ENCODE results near the gene COPZ1.

The COPZ1 gene

DNA sequence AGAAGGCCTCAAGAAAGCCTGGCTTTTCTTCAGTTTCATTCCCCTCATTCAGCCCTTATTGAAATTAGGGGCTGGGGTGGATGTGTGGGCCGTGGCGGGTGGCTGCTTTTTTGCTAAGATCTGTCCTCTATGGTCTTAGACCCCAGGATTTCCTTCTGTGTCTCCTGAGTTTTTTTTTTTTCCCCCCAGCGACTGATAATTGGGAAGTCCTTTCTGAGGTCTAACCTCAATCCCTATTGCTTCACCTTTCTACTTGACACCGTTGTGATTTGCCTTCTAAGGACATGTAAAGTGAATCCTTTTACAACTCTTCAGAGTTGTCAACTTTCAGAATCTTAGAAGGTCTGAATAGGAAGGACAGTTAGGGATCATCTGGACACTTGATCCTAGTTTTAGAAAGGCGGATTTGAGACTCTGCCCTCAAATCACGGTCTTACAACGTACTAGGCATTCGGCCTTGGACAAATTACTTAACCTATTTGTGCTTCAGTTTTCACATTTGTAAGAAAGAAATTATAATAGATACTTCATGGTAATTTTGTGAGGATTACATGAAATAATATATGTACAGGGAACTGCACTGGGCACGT, 34.9 kb downstream of the COPZ1 start:
- DNase-seq: no peak

DNA sequence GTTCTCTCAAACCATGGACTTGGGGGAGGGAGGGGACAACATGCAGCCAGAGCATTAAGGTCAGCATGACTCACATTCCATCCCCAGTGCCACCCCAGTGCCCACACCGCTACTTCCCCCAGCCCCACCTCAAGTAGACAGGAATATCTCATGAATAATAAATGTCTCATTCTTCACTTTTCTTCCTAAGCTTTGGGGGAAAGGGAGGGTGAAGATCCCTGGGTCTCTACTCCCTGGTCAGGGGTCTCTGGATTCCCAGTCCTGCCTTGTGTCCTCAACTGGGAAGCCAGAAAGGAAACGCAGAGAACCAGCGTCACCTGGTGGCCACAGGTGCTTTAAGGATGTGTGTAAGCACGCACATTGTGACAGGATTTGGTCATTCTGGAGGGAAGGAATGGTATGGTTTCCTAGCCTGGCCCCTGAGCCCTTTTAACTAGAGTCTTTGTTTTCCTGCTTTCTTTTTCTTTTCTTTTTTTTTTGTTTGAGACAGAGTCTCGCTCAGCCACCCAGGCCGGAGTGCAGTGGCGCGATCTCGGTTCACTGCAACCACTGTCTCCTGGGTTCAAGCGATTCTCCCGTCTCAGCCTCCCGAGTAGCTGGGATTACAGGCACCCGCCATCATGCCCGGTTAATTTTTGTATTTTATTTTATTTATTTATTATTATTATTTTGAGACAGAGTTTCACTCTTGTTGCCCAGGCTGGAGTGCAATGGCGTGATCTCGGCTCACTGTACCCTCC, 36.0 kb downstream of the COPZ1 start:
- peak; percentile 89 for DNase-seq

DNA sequence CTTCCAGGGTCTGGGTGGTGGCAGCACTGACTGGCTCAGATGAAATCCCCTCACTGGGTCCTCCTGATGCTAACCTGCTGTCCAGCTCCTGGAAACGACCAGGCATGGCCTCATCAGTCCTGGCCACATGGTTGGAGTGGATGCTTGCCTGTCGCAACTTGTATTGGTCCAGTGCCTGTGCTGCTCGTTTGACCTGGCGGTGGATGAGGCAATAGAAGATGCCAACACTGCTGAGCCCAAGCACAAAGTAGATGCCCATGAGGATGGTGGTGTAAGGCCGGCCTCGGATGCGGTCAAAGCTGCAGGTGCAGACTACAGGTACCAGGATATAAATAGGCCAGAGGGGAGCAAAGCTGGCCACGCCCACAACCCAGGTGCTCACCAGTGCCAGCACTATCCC, 38.1 kb downstream of the COPZ1 start:
- DNase-seq: no peak

DNA sequence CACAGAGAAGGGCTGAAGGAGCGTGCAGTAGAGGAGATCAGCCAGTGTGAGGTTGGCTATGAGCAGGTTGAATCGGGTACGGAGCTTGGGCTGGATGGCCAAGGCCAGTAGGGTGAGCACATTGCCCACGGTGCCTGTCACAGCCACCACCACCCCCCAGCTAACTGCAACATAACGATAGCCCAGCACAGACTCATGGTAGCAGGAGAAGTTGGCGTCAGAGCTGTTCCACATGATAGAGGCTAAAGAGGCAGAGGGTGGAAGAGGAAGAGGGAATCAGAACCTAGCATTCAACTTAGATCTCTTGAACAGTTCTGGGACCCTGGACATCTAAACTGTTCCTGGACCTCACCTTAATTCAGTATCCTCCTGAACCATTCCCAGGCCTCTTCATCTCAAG, 38.7 kb downstream of the COPZ1 start:
- DNase-seq: no peak

DNA sequence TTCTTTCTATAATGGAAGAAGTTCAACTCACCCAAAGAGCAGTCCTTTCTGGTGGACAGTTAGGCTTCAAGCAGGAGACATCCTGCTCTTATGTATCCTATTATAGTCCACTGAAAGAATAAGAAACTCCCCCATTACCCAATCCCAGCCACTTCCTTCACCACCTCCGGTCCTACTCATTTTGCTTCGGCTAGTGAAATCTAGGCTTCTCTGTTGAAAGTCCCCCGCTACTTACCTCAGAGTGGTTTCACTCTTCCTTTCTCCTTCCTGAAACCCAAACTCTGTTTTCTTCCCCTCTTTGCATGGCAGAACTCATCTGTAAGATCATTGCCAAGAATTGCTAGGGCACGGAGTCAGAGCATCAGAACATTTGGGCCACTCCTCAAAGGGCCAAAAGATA, 39.5 kb downstream of the COPZ1 start, which contains the start of gene GPR84:
Gene GPR84, minus strand, starts transcription at position 74 of the 400 bp plus-strand sequence. CDS start 635 bp downstream, outside the sequence.
- DNase-seq: no peak

DNA sequence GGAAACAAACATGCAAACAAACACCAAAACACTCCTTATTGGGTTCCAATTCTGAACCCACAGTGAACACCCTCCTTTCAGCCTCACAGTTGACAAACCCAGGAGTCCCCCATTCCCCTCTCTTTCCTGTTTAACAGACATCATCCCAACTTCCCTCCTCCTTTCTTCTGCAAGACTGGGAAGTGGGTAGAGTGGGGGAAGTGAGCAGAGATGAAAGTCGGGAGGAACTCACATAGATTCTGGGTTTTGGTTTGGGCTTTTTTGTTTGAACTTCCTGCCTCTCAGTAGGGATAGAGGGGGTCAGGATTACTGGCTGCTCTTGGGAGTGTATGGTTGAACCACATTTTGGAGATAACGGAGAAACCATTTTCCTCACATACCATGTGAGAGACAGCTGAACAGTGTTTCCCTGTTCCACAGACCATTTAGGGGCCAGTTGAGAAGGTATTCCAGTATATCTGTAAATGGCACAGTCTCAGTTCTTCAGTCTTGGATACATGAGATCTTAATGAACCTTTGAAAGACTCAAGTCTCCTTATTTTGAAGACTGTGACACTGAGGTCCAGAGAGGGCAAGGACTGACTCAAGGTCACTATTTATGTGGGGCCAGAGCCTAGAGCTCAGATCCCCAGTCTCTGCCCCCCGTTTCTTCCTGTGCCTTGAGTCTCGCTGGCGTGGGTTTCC, 43.2 kb downstream of the COPZ1 start:
- no peak for DNase-seq

DNA sequence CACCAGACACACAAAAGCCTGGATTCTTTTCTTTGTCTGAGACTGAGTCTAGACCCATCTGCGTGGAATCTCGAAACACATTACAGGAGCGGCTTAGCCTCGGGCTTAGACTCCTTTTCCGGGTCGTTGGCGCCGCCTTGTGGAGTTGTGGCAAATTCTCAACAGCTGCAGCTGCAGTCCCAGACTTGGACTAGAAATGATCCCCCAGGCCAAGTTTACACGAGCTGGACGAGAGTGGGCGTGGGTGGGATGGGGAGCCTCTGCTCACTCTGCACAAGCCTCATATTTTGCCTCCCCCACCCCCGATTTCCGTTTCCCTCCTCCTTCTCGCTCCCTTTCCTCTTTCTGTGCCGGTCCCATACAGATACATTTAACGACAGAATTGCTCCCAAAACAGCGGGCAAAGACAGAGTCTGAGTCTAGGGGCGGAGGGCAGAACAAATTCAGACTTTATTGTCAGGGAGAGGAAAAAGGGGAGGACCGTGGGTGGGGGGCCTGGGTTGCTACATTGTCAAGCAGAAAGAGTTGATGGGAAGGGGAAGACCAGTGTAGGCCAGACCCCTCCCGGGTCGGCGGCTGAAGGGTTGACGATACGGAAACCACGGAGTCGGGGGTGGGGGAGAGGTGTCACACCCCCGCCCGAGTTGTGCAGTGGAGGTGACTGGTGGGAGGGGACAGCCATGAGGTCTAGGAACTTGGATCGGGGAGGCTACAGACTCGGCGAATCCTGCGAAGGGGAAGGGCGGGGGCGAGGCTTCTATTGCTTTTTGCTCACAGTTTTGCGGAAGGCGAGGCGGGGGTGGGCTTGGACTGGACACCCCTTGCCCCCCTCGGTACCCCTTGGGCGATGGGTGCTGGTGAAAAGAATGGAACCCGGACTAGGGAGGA, 44.0 kb downstream of the COPZ1 start:
- peak; percentile 84 for DNase-seq

DNA sequence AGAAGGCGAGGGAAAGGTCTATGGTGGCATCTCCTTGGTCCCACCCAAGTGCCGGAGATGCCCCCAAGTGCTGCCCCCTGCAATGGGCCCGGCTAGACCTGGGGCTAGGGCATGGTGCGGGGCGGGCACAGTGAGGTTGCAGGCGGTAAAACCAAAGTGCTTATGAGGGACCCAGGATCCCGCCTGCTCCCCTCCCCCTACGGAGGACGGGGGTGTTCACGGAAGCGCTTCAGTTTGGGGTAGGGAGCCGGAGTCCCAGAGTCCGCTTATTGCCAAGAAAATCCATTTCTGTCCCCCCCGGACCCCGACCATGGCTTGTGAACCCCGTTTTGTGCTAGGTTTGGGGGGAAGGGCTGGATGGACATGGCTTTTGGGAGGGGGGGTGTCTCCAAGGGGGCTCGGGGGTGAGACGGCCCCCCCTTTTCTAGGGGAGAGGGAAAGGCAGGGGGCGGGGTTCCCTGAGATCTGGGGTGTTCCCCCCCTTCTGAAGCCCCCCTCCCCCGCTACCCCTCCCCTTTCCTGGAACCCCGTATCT, 44.7 kb downstream of the COPZ1 start:
- no peak for DNase-seq

DNA sequence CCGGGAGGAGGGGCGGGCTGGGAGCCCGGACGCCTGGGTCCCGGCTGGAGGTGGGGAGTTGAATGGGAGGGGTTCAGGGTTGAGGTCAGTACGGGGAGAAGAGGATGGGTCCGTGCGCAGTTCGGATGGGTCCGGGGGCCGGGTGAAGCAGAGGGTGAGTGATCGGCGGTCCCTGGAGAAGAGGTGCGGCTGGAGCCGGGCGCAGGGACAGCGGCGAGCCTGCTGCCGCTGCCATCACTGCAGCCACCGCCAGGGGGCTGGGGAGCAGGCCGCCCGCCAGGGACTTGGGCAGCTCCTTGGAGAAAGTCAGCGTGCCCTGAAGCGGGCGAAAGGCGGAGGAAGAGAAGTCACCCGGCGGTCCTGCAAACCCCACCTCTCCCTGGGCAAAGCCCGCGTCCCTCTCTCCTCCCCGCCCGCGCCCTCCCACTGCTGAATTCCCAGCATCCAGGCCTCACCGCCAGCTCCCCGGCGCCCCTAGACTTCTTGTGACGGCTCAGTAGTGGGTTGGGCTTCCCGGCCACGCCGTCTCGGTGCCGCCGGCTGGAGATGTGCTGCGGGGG, 45.3 kb downstream of the COPZ1 start:
- DNase-seq: no peak

DNA sequence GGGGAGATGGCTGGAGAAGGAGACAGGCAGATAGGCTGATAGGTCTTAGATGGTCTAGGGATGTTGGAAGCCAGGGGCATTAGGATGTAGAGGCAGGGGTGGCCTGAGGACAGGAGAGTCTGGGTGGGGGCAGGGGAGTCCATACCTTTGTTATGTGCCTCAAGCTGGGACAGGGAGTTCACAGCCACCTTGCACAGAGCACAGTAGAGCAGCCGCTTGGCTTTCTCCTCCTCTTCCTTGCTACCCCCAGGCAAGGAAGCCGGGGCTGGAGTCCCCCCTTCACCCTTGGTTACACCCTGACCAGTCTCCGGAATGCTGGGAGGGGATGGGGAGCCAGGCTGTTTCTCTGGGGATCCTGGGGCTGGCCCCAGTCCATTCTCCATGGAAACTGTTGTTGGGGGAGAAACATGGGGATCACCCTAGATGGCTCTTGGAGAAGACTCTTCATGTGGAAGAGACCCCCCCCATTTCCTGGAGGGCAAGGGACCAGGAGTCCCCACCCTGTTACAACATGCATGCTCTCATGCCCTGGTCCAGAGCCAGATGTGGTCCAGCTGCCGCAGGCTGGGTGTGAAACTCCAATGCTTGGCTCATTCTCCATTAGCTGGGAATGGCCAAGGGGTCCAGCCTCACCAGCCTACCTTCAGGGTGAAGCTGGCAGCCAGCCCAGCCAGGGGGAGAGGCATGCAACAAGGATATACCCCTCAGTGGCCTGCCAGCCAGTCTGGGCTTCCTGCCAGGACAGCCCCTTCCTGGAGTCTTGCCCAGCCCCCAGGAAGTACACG, 46.6 kb downstream of the COPZ1 start:
- DNase-seq: peak; percentile 96

DNA sequence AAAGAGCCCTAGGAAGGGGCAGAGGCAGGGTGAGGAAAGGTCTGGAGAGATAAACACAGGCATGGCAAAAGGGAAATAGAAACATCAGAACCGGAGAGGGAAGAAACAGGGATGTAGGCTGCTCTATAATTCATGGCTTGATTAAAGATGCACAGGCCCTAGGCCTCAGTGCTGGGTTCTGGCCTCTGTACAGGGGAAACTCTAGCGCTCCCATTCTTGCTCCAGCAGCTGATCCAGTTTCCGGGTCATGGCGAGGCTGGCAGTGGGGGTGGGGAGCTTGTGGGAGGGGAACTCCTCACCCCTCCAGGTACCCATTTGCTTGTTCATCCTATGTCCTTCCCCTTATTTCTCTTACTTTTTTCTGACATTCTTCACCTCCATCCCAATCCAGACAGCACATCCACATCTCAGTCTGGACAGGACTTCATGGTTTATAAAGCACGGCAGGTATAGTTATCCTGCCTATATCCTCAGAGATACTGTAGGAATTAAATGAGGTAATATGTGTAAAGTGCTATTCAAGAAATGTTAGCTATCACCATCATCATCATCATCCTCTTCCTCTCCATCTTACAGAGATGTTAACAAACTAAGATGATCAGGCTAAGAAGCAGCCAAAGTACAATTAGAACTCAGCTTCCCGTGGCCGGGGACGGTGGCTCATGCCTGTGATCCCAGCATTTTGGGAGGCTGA, 47.3 kb downstream of the COPZ1 start:
- no peak for DNase-seq

DNA sequence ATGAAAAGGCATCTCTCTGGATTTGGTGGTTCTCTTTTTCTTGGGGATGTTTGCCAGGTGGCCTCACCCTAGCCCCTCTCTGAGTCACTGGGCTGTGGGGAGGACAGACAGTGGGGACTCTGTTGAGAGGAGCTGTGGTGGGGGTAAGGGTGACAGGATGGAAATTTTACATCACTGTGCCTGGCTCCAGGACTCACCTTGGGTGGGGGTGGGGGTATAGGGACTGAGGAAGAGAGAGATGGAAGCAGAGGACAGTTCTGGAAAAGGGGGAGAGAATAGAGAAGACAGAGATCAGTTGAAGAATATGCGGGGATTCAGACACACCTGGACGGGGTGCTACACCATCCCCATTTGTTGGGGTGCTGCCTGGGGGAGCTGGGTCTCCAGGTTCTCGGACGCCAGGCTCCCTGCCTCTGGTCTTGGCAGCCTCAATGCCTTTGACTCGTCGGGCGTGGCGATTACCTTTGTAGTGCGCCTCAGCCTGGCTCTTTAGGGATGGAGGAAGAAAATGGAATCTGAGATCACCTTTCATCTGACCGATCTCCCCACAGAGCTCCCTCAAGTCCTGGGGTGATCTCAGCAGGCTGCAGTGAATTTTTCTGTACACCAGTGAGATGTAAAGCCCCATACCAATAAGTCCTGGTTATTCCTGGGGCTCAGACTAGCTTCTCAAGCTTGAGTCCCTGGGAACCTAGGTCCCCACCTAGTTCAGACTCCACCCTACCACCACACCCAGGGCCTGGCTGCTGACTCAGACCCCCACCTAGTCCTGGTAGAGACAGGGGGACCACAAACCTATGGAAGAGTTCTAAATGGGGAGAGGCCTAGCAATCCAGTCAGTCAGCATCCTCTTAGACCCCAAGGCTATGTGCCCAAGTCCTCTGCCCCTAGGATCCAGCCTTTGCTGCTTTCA, 49.0 kb downstream of the COPZ1 start:
- DNase-seq: peak; percentile 73

DNA sequence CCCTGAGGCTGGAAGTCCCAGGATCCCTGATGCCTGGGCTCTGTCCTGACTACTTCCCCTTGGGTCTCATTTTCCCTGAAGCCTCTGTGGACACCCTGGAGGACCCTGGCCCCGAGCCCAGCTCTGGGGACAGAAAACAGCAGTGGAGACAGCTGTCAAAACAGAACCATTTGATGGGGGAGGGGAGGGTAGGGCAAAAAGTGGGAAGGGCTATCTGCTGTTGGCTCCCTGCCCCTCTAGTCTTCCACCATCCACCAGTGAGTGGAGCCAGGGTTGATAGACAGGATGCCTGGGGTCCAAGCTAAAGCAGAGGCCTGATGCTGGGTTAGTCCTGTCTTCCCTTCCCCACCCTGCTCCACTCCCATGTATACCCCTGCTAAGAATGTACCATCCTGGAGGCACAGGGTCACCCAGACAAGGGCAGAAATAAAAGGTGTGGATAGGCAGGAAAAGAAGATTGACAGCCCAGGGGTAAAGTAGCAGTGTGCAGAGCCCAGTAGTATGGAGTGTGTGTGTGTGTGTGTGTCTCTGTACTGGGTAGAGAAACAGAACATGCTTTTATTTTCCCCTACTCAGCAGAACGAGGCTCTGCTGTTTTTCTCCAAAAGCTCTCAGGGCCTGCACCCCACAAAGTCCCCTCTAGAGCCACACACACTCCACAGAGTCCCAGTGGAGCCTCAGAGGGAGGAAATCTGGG, 49.8 kb downstream of the COPZ1 start:
- DNase-seq: peak; percentile 91

DNA sequence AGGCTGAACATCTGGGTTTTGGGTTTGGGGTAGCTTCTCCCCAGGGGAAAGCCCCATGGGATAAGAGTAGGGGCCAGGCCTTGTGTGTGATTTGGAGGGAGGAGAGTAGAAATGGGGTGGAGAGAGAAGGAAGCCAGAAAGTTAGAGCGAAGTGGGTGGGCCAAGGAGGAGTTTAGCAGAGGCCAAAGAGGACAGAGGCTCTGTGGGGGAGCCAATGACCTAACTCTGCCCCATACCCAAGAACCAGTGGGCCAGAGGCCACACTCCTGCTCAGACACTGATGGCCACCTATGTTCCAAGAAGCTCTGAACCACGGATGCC, 50.3 kb downstream of the COPZ1 start:
- no peak for DNase-seq

DNA sequence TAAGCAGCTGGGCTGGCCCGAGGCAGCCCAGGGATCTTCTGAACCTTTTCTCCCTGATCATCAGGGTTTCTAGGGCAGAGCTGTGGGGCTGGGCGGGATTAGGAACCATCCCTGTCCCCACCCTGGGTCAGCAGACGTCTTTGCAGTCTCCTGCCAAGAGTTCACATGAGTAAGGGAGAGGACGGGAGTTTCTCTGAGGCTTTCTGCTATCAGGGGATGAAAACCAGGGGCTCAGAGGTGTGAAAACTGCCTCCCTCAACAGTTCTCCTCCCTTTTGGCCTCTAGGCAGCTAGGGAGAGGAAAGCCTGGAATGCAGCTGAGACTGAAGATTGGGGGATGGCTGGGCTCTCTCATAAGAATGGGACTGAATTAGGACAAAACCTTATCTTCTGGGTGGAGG, 51.7 kb downstream of the COPZ1 start:
- no peak for DNase-seq

DNA sequence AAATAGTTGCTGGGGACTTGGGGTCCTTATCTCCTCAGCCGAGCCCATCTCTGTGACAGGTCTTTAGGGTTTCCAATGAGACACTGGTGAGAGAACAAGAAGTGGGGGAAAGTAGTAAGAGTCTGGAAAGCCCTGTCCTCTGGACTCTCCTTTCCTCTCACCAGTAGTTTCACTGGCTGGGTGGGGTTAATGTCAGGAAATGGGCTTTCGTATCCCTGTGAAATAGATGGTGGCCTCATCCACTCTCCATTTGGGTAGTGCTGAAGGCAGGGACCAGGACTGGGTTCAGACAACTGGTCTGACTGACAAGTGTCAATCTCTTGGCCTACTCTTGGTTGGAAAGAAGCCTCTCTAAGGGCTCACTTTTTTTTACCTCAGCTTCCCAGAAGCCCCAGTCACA, 52.1 kb downstream of the COPZ1 start:
- no peak for DNase-seq

DNA sequence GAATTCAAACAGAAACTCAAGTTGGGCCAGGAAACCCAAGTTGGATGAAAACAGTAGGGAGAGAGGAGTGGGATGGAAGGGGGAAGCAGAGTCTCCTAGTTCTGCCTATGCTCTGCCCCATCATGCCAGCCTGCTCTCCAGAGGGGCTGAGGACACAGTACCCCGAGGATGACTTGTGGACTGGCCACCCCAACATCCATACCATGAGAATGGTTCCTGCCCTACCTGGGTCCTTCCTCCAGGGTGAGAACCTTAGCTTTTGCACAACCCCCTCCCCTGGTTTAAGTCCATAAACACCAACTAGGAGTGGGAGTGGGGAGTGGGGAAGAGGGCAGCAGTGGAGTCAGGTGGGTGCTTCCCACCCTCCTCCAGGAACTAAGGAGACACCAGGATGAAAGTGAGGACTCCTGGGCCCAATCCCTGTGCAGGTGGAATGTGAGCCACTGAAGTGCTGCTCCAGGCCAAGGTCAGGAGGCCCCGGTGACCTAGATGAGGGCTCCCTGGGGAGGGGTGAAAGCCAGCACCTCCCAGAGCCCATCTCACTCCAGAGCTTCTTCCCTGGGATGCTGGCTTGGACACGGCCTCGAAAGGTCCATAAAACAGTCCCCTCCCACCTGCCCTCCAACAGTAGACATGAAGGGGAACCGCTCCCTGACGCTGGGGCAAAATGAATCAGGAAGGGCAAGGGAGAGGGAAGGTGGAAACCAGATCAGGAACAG, 53.0 kb downstream of the COPZ1 start:
- no peak for DNase-seq

DNA sequence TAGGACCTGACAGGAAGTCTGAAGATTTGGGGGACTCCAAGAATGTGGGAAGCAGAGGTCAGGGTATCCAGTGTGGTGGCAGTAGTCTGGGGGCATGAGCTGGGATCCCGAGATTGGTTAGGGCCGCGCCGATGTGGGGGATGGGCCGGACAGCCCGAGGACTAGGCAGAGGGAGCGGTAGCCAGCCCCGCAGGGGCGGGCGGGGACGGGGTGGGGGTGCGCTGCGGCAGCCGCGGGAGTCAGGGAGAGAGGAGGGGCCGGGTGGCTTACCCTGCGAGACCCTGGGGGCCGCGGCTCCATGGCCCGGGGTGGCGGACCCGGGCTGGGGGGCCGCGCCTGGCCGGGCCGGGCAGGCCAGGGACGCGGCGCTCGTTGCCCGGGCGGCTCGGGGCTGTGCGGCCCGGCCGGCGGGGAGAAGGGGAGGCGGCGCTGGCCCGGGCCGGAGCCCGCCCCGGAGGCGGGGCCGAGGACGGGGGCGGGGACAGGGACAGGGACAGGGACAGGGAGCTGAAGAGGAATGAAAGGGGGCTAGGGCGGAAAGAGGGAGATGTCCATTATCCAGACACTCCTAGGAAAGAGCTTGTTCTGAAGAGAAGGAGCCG, 54.0 kb downstream of the COPZ1 start:
- peak; percentile 39 for DNase-seq

Data from COR-L47 (cell line).